Measurements from ENCODE around the gene RXFP2. TPM values are rescaled to one million over a fixed set of nuclear protein-coding genes. Genes with fewer than 3 reads are reported as not detected.

The RXFP2 gene
- total RNA-seq, 1 experiment from 2014 or later: 1.9 TPM

DNA sequence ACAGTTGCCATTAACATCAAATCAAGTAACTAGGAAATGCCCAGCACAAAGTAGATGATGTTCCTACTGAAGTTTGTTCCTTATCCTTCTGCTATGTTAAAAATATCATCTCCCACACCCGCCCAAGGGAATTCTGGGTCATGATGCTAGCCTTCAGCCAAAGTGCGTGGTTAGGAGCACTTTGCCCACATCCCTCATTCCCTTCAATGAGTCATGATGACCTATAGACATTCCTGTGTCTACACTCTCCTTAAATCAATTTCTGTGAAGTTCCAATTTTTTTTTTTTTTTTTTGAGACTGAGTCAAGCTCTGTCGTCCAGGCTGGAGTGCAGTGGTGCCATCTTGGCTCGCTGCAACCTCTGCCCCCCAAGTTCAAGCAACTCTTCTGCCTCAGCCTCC, 17.0 kb downstream of the RXFP2 start:
- Histone ChIP-seq H3K27me3 (no peaks in the 10 kb centered on the region), H3K36me3 (peaks cover 3% of the 10 kb centered on the region; the same call in 1 of the 2 replicates), H3K9me3 (no peaks in the 10 kb centered on the region), H3K4me3 (no peak overlapping the region)
- peak; percentile 83 for DNase-seq

DNA sequence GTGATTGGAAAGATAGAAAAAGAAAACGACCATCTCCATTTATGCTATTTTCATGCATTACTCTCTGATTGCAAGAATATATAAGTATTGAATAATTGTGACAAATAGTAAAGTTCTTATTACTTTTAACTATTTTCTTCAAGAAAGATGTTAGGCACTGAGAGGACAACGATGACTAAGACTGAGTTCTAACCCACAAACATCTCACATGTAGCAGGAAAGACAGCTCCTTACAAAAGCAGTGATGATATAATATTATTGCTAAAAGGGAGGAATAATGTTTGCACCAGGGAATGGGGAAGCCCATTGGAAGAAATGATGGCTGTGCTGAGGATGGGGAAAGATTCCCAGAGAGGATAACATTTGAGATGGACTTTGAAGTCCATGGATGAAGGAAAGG, 22.6 kb downstream of the RXFP2 start:
- H3K9me3 ChIP-seq: no peaks in the 10 kb centered on the region
- no peak overlapping the region for H3K4me3 ChIP-seq
- no peak for DNase-seq
- H3K36me3 ChIP-seq: peaks cover 3% of the 10 kb centered on the region
- H3K27me3 ChIP-seq: no peaks in the 10 kb centered on the region

- DNase-seq: no peak
- no peak overlapping the region for H3K4me3 ChIP-seq
- no peaks in the 10 kb centered on the region; the same call in none of the 2 replicates for H3K36me3 ChIP-seq
- H3K27me3 ChIP-seq: no peaks in the 10 kb centered on the region
- H3K9me3 ChIP-seq: no peaks in the 10 kb centered on the region
Observed at GRCh38 chr13:31764556-31764955, 25.2 kb downstream of the RXFP2 start.

DNA sequence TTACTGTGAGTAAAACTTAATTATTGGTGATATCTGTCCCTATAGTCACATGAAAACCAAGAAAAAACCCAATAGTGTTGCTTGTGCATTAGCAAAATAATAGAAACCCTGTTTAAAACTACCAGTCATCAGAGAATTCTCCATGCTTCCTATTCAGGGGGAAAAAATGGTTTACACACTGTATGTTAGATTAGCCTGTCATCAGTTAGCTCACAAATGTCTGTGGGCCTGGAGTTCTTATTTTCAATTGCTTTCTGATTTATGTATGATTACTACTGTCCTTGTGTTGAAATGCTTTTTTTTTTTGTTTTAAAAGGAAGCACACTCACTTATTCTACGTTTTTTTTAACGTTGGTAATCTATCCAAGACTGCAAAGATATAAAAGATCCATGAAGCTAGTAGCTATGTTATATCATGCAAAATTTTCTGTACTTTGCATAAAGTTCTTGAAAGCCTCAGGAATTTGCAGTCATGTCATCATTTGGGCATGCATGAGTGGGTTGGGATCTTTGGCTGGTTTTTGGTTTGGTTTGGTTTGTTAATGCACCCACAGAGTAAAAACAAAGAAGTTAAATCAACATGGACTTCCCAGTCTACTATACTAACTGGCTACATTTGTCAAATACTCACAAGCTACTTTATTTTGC, 25.9 kb downstream of the RXFP2 start:
- H3K27me3 ChIP-seq: no peaks in the 10 kb centered on the region
- H3K36me3 ChIP-seq: no peaks in the 10 kb centered on the region; the same call in none of the 2 replicates
- H3K9me3 ChIP-seq: no peaks in the 10 kb centered on the region
- DNase-seq: peak; percentile 67
- no peak overlapping the region for H3K4me3 ChIP-seq

DNA sequence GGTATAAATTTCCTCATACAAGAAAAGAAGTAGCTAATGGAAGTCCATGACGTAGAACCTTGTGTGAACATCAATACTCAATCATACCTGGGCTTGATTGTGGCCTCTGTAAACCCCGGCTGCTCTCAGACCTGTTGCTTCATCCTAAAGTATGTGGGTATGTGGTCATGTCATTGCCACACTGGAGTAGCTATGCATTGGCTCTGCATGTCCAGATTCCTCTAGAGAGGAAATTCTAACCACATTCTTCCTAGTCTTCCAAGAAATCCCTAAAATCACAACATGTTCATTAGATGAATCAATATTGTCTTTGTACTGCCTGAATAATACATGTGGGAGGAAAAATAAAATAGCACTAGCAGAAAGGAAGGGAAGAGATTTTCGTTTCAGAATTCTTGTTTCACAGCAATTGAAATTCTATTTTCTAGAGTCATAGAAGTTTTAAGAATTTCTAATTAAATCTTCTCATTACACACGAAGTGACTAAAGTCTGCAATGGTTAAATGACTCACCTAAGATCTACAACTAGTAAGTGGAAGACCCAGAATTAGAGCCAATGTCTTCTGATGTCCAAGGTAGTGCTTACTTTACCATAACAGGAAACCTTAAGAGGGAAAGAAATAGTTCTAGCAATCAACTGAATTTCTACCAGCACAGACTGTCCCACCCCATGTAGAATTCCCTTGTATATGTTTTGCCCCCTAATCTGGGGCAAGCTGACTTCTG, 28.0 kb downstream of the RXFP2 start:
- Histone ChIP-seq H3K27me3 (no peaks in the 10 kb centered on the region), H3K4me3 (no peak overlapping the region), H3K36me3 (no peaks in the 10 kb centered on the region; the same call in none of the 2 replicates), H3K9me3 (no peaks in the 10 kb centered on the region)
- DNase-seq: peak; percentile 74

DNA sequence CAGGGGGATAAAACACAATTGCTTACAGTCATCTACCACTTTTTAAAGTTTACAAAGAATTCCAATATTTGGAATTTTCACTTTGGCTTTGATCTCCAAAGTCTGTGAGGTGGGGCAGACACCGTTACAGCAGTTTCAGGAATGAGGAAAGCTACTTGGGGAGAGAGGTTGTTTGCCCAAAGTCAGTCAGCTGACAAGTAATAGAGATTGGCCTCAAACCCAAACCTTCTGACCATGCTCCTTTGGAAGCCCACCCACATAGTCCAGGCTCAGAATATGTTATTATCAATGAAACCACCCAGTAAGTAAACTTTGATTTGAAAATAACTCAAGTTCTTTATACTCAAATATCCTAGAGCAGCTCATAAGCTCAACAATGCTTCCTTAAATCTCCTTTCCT, 29.0 kb downstream of the RXFP2 start:
- H3K27me3 ChIP-seq: no peaks in the 10 kb centered on the region
- no peak overlapping the region for H3K4me3 ChIP-seq
- H3K36me3 ChIP-seq: no peaks in the 10 kb centered on the region; the same call in none of the 2 replicates
- DNase-seq: no peak
- no peaks in the 10 kb centered on the region for H3K9me3 ChIP-seq

DNA sequence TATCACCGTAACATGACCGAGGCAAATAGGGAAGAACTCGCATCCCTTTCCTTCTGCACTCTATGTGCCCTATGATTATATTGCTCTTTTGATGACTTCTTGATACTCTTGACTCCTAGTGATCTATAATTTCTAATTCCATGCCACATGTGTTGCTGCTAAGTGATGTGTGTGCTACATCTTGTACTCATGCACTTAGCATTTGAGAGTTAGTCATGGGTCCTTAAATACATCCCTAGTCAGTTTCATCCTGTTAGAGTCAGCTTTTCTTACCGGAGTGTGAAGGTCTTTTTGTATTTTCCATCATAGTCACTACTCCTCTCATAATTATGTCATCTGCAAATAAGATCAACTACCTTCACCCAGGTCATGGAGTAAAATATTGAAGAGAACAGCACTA, 30.2 kb downstream of the RXFP2 start:
- Histone ChIP-seq H3K27me3 (no peaks in the 10 kb centered on the region), H3K9me3 (no peaks in the 10 kb centered on the region), H3K36me3 (no peaks in the 10 kb centered on the region), H3K4me3 (no peak overlapping the region)
- DNase-seq: no peak

DNA sequence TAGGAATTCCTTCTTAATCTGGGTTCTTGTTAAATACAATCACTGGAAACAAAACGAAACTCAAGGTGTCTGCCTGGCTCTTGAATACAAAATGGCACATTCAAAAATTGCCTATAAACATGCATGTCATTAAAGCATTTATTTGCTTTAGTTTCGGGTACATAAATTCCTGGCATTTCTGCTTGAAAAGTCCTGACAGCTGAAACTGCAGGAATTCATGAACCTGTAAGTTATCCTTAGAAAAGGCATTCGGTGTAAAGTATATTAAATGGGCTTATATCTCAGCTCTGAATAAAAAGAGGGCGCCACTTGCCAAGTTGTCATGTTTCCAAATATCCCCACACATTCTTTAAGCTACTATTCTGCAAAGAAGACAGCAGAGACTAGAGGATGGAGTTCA, 32.9 kb downstream of the RXFP2 start:
- Histone ChIP-seq H3K4me3 (no peak overlapping the region), H3K27me3 (no peaks in the 10 kb centered on the region), H3K9me3 (no peaks in the 10 kb centered on the region), H3K36me3 (no peaks in the 10 kb centered on the region)
- peak; percentile 40 for DNase-seq

DNA sequence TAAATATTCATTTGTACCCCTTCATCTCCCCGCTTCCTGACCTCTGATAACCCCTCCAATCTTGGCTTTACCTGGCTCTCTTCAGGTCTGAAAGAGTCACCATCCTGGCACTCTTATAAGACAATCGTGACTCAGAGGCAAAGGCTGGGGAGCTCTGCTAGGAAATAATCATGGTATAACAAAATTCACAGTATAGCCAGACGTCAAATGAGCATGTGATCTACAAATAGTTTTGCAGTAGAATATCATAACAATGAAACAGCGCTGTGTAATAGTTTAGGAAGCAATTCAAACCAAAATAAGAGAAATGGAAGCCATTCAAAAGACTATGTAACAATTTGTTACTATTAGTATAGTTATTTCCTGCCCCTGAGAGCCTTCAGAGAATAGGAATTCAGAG, 34.2 kb downstream of the RXFP2 start:
- Histone ChIP-seq H3K4me3 (peak overlapping the region; percentile 20), H3K9me3 (no peaks in the 10 kb centered on the region), H3K36me3 (no peaks in the 10 kb centered on the region), H3K27me3 (no peaks in the 10 kb centered on the region)
- peak; percentile 73 for DNase-seq

GRCh38 chr13:31774186-31774750, 34.9 kb downstream of the RXFP2 start:
- peak; percentile 21 for DNase-seq

DNA sequence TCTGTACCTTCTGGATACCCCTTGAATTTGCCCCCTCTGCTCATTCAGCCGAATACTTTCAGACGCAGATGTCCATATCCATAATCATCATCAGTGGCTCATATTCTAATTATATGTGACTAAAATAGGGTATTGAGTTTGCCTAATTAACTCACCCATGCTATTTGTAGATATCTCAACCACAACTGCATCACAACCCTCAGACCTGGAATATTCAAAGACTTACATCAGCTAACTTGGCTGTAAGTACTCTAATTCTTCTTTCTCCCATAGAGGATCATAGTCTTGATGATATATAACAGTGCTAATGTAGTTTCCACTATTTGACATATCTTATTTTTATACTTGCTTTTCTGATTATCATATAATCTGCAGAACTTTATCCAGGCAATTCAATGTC, 35.8 kb downstream of the RXFP2 start:
- no peaks in the 10 kb centered on the region for H3K9me3 ChIP-seq
- no peaks in the 10 kb centered on the region for H3K27me3 ChIP-seq
- DNase-seq: no peak
- no peaks in the 10 kb centered on the region for H3K36me3 ChIP-seq
- no peak overlapping the region for H3K4me3 ChIP-seq

More at GRCh38 chr13:31774186-31774750, 34.9 kb downstream of the RXFP2 start:
- H3K4me3 ChIP-seq: no peak overlapping the region
- no peaks in the 10 kb centered on the region for H3K27me3 ChIP-seq
- H3K36me3 ChIP-seq: no peaks in the 10 kb centered on the region
- no peaks in the 10 kb centered on the region for H3K9me3 ChIP-seq

DNA sequence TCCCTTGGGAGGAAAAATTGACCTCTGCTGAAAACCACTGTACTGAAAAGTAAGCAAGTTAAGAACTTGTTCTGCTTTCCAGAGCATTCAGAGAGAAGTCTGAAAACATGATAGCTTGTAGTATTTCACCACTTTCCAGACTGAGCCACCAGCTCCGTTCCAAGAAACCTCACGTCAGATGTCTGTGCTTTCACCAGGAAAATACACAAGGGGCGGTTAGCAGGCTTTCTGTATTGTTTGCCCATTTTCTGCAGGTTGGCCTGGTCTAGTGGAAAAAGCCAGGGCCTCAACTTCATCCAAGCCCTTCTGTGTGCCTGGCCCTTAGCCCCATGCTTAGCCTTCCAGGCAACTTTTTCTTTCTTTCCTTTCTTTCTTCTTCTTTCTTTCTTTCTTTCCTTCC, 36.4 kb downstream of the RXFP2 start:
- Histone ChIP-seq H3K4me3 (no peak overlapping the region), H3K9me3 (no peaks in the 10 kb centered on the region), H3K27me3 (no peaks in the 10 kb centered on the region), H3K36me3 (no peaks in the 10 kb centered on the region)
- DNase-seq: no peak

GRCh38 chr13:31781064-31781463, 41.7 kb downstream of the RXFP2 start:
- Histone ChIP-seq H3K27me3 (no peaks in the 10 kb centered on the region), H3K9me3 (no peaks in the 10 kb centered on the region), H3K36me3 (no peaks in the 10 kb centered on the region), H3K4me3 (no peak overlapping the region)
- no peak for DNase-seq

DNA sequence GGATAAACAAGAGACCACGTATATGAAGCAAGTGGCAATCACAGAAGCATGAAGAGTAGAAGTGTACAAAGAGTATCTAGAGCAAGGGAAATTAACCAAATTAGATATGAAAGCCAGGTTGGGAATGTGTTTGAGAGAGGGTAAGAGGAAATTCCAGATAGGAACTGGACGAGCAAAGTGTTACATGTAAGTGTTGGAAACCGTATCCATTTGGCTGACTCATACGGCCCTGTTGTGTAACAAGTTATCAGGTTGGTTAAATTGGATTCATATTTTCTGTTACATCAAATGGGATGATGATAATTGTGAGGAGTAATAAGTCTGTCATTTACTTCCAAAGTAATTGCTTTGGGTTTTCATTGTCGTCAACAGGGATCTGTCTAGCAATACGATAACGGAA, 46.7 kb downstream of the RXFP2 start:
- Histone ChIP-seq H3K9me3 (peaks cover 2% of the 10 kb centered on the region), H3K27me3 (no peaks in the 10 kb centered on the region), H3K4me3 (no peak overlapping the region), H3K36me3 (peaks cover 15% of the 10 kb centered on the region)
- no peak for DNase-seq

DNA sequence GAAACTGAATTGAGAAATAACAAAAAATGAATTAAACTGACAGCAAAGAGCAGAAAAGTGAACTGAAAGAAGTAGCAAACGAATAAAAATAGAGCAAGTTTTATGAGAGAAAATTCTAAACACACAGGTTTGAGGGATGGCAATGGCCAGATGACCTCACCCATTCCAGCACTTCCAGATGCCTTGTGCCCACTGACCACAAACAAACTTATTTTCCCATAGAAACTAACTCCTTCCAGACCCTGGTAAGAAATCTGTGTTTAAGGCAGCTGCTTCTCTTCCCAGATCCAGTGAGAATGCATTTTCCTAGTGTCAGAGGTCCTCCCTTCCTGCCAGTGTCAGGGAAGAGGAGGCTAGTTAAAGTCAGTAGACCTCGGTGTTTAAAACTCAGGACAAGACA, 51.7 kb downstream of the RXFP2 start:
- H3K27me3 ChIP-seq: no peaks in the 10 kb centered on the region
- peaks cover 15% of the 10 kb centered on the region for H3K36me3 ChIP-seq
- peaks cover 2% of the 10 kb centered on the region for H3K9me3 ChIP-seq
- no peak overlapping the region for H3K4me3 ChIP-seq
- DNase-seq: peak; percentile 26

- no peak for DNase-seq
- no peak overlapping the region for H3K4me3 ChIP-seq
- H3K36me3 ChIP-seq: peaks cover 13% of the 10 kb centered on the region
- no peaks in the 10 kb centered on the region for H3K27me3 ChIP-seq
- peaks cover 2% of the 10 kb centered on the region for H3K9me3 ChIP-seq
Observed at GRCh38 chr13:31793246-31793645, 53.9 kb downstream of the RXFP2 start.

- Histone ChIP-seq H3K36me3 (peaks cover 6% of the 10 kb centered on the region), H3K27me3 (no peaks in the 10 kb centered on the region), H3K9me3 (peaks cover 2% of the 10 kb centered on the region), H3K4me3 (no peak overlapping the region)
- DNase-seq: no peak
Observed at GRCh38 chr13:31794452-31794851, 55.1 kb downstream of the RXFP2 start.
